ENCODE measurements around the gene GPR108.
"Not testable (repeated sequence)": the region's sequence is repeated elsewhere in the genome, so short reads cannot be mapped to it uniquely, and the experiment has no call there.

Gene GPR108

GRCh38 chr19:6737284-6737872 lies at the start of gene GPR108:
TSS of gene GPR108 (minus strand) at chr19:6737580. CDS start at chr19:6737576, 4 bp downstream.
- in situ Hi-C loops (cut with MboI; ENCODE audit: low sequenced_read_pairs, unreplicated experiment) = loop anchor here (5.0 kb wide), 1 partner anchor 215 kb away; no protein-coding TSS in a partner anchor
- TF ChIP-seq CTCF (IDR thresholded peaks at IDR 0.05; ENCODE audit: borderline replicate concordance, control extremely low read depth, extremely low read depth, insufficient read depth, missing control alignments) = no peak
- DNase-seq (ENCODE audit: low spot score) = peak; percentile 97

GRCh38 chr19:6779206-6779605 lies 41.8 kb upstream of the GPR108 start:
- TF ChIP-seq CTCF (IDR thresholded peaks at IDR 0.05; ENCODE audit: borderline replicate concordance, control extremely low read depth, extremely low read depth, insufficient read depth, missing control alignments) = no peak
- DNase-seq (ENCODE audit: low spot score) = no peak
- in situ Hi-C loops (cut with MboI; ENCODE audit: low sequenced_read_pairs, unreplicated experiment) = no loop called here

GRCh38 chr19:6778386-6778785 lies 41.0 kb upstream of the GPR108 start:
- TF ChIP-seq CTCF (IDR thresholded peaks at IDR 0.05; ENCODE audit: borderline replicate concordance, control extremely low read depth, extremely low read depth, insufficient read depth, missing control alignments) = no peak
- DNase-seq (ENCODE audit: low spot score) = no peak
- in situ Hi-C loops (cut with MboI; ENCODE audit: low sequenced_read_pairs, unreplicated experiment) = no loop called here

GRCh38 chr19:6777434-6777833 lies 40.1 kb upstream of the GPR108 start:
- DNase-seq (ENCODE audit: low spot score) = no peak
- TF ChIP-seq CTCF (IDR thresholded peaks at IDR 0.05; ENCODE audit: borderline replicate concordance, control extremely low read depth, extremely low read depth, insufficient read depth, missing control alignments) = no peak
- in situ Hi-C loops (cut with MboI; ENCODE audit: low sequenced_read_pairs, unreplicated experiment) = no loop called here

- no peak for TF ChIP-seq CTCF (IDR thresholded peaks at IDR 0.05; ENCODE audit: borderline replicate concordance, control extremely low read depth, extremely low read depth, insufficient read depth, missing control alignments)
- in situ Hi-C loops (cut with MboI; ENCODE audit: low sequenced_read_pairs, unreplicated experiment) = no loop called here
- no peak for DNase-seq (ENCODE audit: low spot score)
These were observed 39.6 kb upstream of the GPR108 start for GRCh38 chr19:6776999-6777398.

DNA sequence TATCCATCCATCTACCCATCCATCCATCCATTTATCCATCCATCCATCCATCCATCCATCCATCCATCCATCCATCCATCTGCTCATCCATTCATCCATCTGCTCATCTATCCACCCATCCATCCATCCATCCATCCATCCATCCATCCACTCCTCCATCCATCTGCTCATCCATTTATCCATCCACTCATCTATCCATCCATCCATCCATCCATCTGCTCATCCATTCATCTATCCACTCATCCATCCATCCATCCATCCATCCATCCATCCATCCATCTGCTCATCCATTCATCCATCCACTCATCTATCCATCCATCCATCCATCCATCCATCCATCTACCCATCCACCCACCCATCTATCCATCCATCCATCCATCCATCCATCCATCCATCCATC lies 38.7 kb upstream of the GPR108 start:
- DNase-seq (ENCODE audit: low spot score); in situ Hi-C loops (cut with MboI; ENCODE audit: low sequenced_read_pairs, unreplicated experiment): not testable (repeated sequence)

GRCh38 chr19:6774821-6775707 lies 37.7 kb upstream of the GPR108 start:
- TF ChIP-seq CTCF (IDR thresholded peaks at IDR 0.05; ENCODE audit: borderline replicate concordance, control extremely low read depth, extremely low read depth, insufficient read depth, missing control alignments) = no peak
- no peak for DNase-seq (ENCODE audit: low spot score)
- in situ Hi-C loops (cut with MboI; ENCODE audit: low sequenced_read_pairs, unreplicated experiment) = no loop called here

All from GM13976 (cell line).